HTERT RPE-1 (cell line): ENCODE data around the gene PRSS22.

ENCODE experiments used
- in situ Hi-C: fragments of 300-500 bp; cut with MboI; formaldehyde crosslinking; loops from 4 replicates; pipeline ENCODE4 v1.14.3; 2020; ENCODE audit warnings: low sequenced_read_pairs

Gene PRSS22

DNA sequence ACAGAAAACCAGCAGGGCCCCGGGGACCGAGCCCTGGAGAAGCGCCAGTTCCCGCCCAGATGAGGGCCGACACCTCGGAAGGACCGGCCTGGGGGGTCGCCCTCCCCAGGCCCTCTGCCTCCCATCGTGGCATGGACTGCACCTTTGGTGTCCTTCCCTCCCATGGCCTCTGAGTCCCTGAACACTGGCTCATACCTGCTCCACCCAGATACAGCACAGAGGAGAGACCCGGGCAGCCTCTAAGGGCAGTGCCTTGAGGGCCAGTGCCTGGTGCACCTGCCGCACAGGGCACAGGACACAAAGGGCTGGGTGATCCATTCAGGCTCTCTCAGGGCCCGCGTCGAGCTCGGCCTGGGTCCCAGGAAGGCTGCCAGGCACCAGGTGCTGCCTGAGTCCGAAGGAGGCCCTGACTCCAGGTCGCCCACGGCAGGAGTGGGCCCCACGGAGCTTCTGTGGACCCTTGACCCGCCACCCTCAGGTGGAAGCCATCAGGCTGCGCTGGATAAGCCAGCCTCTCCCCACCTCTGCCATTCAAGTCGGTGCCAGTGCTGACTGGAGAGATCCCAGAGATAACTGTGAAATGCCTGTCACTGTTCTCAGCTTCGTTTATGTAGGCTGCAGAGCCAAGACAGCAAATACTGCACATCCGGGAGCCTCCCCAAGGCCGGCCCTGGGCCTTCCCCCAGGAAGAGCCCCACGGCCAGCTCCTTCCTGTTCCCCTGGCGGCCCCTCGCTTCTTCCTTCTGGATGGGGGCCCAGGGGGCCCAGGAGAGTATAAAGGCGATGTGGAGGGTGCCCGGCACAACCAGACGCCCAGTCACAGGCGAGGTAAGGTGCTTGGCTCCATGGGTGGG, 28.2 kb downstream of the PRSS22 start, which contains the start of gene ZG16B:
Gene ZG16B (plus strand): TSS at position 803 of the 854 bp plus-strand sequence. CDS start 139 bp downstream, outside the sequence.
- in situ Hi-C loops, result no loop called here

GRCh38 chr16:2828876-2829430, 29.0 kb downstream of the PRSS22 start:
- in situ Hi-C loops, result no loop called here

DNA sequence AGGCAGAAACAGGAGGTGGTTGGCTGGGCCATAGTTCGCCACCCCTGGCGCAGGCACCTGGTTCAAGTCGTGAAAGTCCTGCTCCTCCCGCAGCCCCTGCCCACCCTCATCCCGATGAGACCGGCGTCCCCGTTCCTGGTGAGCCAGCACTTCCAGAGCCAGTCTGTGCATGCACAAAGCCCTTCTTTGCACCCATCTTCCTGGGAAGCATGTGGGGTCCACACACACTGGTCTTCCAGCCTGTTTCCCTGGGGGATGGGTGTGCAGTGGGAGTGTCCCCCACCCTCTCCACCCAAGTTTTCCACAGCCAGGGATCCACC, 29.5 kb downstream of the PRSS22 start:
- in situ Hi-C loops, result no loop called here

GRCh38 chr16:2827831-2828520, 30.0 kb downstream of the PRSS22 start:
- in situ Hi-C loops, result no loop called here

DNA sequence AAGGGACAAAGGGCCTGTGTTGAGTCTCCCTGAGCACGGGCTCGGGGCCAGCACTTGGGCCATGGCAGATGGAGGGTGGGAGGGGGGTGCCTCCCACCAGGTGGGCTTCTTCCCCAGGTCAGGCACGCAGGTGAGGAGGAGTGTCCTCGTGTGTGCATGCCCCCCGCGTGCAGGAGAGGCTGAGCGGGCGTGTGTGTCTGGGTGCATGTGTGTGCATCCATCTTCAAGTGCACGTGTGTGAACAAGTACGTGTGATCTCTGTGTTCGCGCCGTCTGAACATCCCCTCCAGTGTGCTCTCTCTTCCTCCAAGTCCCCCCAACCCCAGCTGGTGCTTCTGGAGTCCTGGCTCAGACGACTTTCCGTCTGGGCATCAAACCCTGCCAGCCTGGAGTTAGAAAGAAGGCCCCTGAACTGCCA, 30.6 kb downstream of the PRSS22 start:
- in situ Hi-C loops, result no loop called here

- in situ Hi-C loops, result no loop called here
Measured at GRCh38 chr16:2826591-2827373, 31.2 kb downstream of the PRSS22 start.

- in situ Hi-C loops, result no loop called here
Measured at GRCh38 chr16:2825906-2826305, 32.1 kb downstream of the PRSS22 start.

DNA sequence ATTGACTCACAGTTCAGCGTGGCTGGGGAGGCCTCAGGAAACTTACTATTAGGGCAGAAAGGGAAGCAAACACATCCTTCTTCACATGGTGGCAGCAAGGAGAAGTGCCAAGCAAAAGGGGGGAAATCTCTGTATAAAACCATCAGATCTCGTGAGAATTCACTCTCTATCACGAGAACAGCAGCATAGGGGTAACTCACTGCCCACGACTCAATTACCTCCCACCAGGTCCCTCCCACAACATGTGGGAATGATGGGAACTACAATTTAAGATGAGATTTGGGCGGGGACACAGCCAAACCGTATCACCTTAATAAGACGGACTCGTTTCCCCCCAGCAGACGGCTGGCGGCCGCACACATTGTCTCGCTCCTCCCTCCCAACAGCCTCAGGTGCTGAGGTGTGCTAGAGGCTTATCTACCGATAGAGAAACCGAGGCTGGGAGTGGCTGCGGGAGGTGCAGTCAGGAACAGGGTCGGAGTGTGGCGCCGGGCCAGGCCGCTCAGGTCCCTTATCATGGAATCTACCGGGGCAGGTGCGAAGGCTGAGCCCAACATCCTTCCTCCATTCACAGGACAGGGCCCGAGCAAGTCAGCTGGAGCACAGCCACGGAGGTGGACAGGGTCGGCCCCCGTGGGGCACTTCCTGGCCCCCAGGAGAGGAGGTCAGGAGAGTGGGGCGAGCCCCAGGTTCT, 32.8 kb downstream of the PRSS22 start:
- in situ Hi-C loops, result no loop called here

DNA sequence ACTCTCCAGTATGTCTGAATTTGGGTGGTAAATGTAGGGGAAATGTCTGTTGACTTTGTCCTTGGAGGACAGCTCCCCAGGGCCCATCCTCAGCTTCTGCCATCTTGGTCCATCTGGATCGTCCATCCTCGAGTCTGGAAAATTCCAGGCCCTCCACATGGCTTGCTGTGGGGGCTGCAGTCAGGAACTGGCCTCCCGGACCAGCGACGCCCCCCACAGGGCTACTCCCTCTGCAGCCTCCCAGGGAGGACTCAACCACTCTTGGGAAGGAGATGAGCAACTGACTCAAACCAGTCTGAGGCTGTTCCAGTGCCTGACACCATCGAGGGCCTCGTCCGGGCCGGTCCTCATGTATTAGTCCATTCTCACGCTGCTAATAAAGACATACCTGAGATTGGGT, 33.3 kb downstream of the PRSS22 start:
- in situ Hi-C loops, result no loop called here

GRCh38 chr16:2822496-2822895, 35.5 kb downstream of the PRSS22 start:
- in situ Hi-C loops, result no loop called here

DNA sequence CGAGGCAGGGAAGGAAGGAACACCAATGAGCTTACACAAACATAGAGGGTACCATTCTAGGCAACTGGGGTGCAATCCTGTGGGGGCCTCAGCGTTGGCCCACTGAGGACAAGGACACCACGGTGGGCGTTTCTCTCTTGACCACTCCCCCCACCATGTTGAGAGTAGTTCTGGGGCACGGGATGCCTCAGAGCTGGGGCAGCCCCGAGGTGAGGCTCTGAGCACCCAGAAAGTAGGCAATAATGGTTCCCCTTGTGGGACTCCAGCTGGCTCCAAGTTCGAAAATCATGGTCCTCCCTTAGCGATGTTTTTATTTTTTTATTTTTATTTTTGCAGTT, 35.8 kb downstream of the PRSS22 start:
- in situ Hi-C loops, result no loop called here

- in situ Hi-C loops, result no loop called here
Measured at GRCh38 chr16:2821487-2822157, 36.3 kb downstream of the PRSS22 start.

GRCh38 chr16:2820836-2821486, 37.0 kb downstream of the PRSS22 start:
- in situ Hi-C loops, result no loop called here

GRCh38 chr16:2819939-2820835, 37.8 kb downstream of the PRSS22 start:
- in situ Hi-C loops, result no loop called here

DNA sequence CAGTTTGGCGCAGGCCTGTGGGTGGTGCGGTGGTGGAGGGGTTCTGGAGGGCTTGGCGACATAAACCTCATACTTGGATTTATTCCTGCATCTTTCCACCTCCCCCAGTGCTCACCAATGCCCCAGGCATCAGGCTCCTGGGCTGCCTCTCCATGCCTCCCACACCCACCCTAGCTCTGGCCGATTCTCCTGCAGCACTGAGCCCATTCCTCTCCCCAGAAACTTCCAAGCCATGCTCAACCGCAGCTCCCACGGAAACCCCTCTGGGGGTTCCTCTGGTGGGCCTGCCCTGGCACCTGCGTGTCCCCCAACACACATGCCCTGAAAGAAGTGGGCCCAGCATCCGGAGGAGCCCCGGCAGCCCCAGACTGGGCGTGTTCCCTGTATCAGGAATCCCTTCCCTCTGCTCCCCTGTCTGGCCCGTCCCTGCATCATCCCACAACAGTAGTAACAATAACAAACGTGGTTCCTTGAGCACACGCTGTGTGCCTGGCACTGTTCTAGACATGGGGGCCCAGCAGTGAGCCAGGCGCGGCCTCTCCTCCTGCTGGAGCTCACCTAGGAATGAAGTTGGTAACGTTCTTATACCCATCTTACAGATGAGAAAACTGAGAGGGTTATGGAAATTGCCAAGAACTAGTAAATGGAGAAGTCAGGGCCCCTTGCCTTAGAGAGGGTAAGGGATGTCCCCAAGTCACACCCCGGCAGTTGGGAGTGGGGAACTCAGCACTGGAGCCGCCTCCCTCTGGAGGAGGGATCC, 38.6 kb downstream of the PRSS22 start:
- in situ Hi-C loops, result no loop called here

DNA sequence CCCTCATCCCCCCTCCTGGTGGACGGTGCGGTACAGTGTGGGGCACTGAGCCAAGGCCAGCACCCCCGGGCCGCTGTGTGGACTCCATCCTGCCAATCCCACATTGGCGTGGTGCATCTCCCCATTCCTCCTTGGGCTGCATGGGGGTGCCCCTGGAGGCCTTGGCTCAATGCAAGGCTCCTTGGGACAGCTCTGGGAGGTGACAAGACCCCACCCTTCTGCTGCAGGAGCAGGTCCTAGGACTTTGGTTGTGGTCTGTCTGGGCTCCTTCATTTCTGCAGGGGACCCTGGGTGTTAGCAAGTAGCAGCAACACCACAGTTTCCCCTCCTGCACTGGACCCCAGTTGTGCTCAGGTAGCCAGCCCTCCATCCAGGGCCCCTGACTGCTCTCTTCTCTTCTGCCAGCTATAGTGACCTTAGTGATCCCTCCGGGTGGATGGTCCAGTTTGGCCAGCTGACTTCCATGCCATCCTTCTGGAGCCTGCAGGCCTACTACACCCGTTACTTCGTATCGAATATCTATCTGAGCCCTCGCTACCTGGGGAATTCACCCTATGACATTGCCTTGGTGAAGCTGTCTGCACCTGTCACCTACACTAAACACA, 39.6 kb downstream of the PRSS22 start:
- in situ Hi-C loops, result no loop called here
